ENCODE data around the gene NUCB2. TPM values are rescaled to one million over a fixed set of nuclear protein-coding genes. Genes with fewer than 3 reads are reported as not detected.

Gene NUCB2
- total and polyA plus RNA-seq, 2 of the 8 experiments (the other 6 are each of a cell fraction or from before 2014, with no cell fraction given), result 9.0 to 34.2 TPM

DNA sequence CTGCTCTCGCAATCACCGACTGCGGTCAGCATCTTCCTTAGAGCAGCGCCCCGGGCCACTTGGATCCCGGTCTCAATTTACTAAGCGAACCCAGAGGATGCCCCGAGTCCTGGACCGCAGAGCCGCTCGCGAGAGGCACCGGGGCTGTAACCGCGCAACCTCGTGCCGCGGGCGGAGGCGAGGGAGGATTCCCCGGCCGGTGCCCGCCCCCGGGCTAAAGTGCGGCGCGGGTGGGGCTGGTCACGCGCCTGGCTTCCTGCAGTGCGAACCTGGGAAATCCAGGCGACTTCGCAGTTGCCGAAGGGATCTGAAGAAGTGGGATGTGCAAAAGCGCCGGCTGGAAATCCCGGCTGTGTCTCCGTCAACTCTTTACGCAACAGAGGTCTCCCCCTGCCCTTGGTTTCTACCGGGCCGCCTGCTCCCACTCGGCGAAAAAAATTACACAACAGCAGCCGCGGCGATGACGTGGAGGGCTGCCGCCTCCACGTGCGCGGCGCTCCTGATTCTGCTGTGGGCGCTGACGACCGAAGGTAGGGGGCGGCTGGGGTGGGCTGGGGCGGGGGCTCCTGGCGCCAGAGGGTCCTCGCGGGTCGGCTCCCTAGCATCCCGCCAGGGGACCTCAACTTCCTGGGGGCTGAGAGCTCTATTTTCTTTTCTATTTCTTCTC is 75.1 kb downstream of the NUCB2 start, which contains the start of gene NCR3LG1:
TSS of gene NCR3LG1 (plus strand) at position 291 of the 667 bp plus-strand sequence. CDS start at position 461, 170 bp downstream.
- Histone ChIP-seq H2AK5ac (ENCODE audit: low read depth, low read length) (no peak within 1 kb of the TSS), H3K9me3 (ENCODE audit: insufficient read depth in 2 of 2, low read depth in 1 of 2, low read length in 1 of 2) (no peaks in the 10 kb centered on the region), H3K9ac (replicated peaks in 1 of 4; ENCODE audit: extremely low read depth in 1 of 4, low read depth in 3 of 4, low read length in 3 of 4) (peak within 1 kb of the TSS in 2 of 4 experiments; percentile 25 to 27; a peak in 2 of 7 replicates), H2BK12ac (ENCODE audit: low read depth, low read length) (0 out of 2 replicates have a peak within 1 kb of the TSS, but pooled peaks have one; percentile 27), H3K14ac (ENCODE audit: insufficient read length) (no peak within 1 kb of the TSS), H4K20me1 (replicated peaks in 1 of 2; ENCODE audit: control insufficient read depth in 1 of 2, insufficient read depth in 2 of 2, low read length in 2 of 2) (peaks cover 0 to 2% of the 10 kb centered on the region in 2 experiments), H4K5ac (ENCODE audit: insufficient read length, low read depth, low read length) (no peak within 1 kb of the TSS), H3K79me2 (ENCODE audit: control insufficient read depth in 1 of 2, insufficient read depth in 2 of 2, low read length in 2 of 2) (no peaks in the 10 kb centered on the region), H3K56ac (replicated peaks; ENCODE audit: insufficient read length, low read depth, low read length) (no peak within 1 kb of the TSS), H2BK20ac (ENCODE audit: low read length) (no peak within 1 kb of the TSS), H2AFZ (ENCODE audit: low read length) (no peak within 1 kb of the TSS), H2BK5ac (ENCODE audit: low read depth, low read length) (no peak within 1 kb of the TSS), H3K4me1 (replicated peaks in 1 of 4; ENCODE audit: control insufficient read depth in 3 of 4, insufficient read depth in 4 of 4, low read length in 3 of 4) (peaks cover 0 to 8% (median 4%) of the 10 kb centered on the region in 4 experiments; a peak in 5 of 7 replicates), H3K4me3 (ENCODE audit: extremely low read depth in 1 of 4, insufficient read depth in 2 of 4, low read depth in 3 of 4, low read length in 4 of 4) (peak within 1 kb of the TSS; percentile 32 to 68 (median 43)), H3K79me1 (ENCODE audit: low read depth, low read length) (no peaks in the 10 kb centered on the region), H4K91ac (replicated peaks; ENCODE audit: insufficient read length, low read length) (no peak within 1 kb of the TSS), H4K8ac (ENCODE audit: extremely low read depth, insufficient read depth, low read length) (peak within 1 kb of the TSS; percentile 72; the same call in 1 of the 2 replicates), H3K18ac (ENCODE audit: extremely low read depth, low read length) (peak within 1 kb of the TSS; percentile 38), H2BK120ac (replicated peaks; ENCODE audit: low read depth, low read length) (no peak within 1 kb of the TSS), H3K23ac (ENCODE audit: insufficient read length) (no peak within 1 kb of the TSS), H2BK15ac (ENCODE audit: low read length) (no peak within 1 kb of the TSS), H3K27ac (ENCODE audit: low read depth, low read length) (no peak within 1 kb of the TSS), H3K27me3 (replicated peaks in 1 of 4; ENCODE audit: control insufficient read depth in 3 of 4, extremely low read depth in 1 of 4, insufficient read depth in 3 of 4, low read length in 3 of 4) (peaks cover 29 to 54% (median 44%) of the 10 kb centered on the region in 4 experiments), H3K23me2 (ENCODE audit: low read depth, low read length) (peaks cover 15% of the 10 kb centered on the region; the same call in 1 of the 2 replicates), H3K4me2 (ENCODE audit: insufficient read depth in 1 of 2, low read depth in 2 of 2, low read length in 2 of 2) (peak within 1 kb of the TSS; percentile 83 to 93), H3K4ac (replicated peaks; ENCODE audit: insufficient read length, low read depth, low read length) (no peak within 1 kb of the TSS), H3K36me3 (ENCODE audit: control insufficient read depth in 2 of 4, insufficient read depth in 4 of 4, low read length in 3 of 4) (no peaks in the 10 kb centered on the region)
- WGBS, 2 experiments (ENCODE audit: extremely low coverage in 1 of 2, insufficient coverage in 1 of 2, insufficient read length in 1 of 2, insufficient replicate concordance in 2 of 2, low coverage in 1 of 2, low lambda C conversion rate in 2 of 2, missing lambda C conversion rate in 1 of 2), result 3% methylated on average over 52 of the region's 61 CpGs; no CpG with 5 or more reads in 1 of the 2 experiments
- ChIA-PET CTCF (ENCODE audit: partially characterized antibody) (interaction anchor here (0.5 to 0.7 kb wide), 2 partner anchors 153 to 170 kb away, joined by 3 to 5 read pairs; no protein-coding TSS in a partner anchor), POLR2A (ENCODE audit: partially characterized antibody) (no interaction called here)
- DNase-seq (ENCODE audit: low read depth in 1 of 2, low spot score in 2 of 2) (peak in 1 of 2 experiments; percentile 71), FAIRE-seq (no peak)
- TF ChIP-seq ASH2L (IDR thresholded peaks at IDR 0.05; ENCODE audit: low read length), result peak; percentile 32
- TF ChIP-seq POLR2AphosphoS5 (IDR thresholded peaks at IDR 0.05; ENCODE audit: low read depth, low read length), result no peak
- peak; percentile 78 for TF ChIP-seq MAX (IDR thresholded peaks at IDR 0.05)
- TF ChIP-seq SIRT6 (IDR thresholded peaks at IDR 0.05; ENCODE audit: low read length), result no peak
- TF ChIP-seq BACH1 (IDR thresholded peaks at IDR 0.05; ENCODE audit: low read length), result peak; percentile 37; the same call in 1 of the 2 replicates
- peak; percentile 37; the same call in 1 of the 2 replicates for TF ChIP-seq PHF8 (conservative IDR thresholded peaks at IDR 0.05; ENCODE audit: low read depth, low read length)
- no peak for TF ChIP-seq TCF12 (IDR thresholded peaks at IDR 0.05; ENCODE audit: low read depth, low read length)
- no peak for TF ChIP-seq SAP30 (IDR thresholded peaks at IDR 0.05; ENCODE audit: insufficient read depth, insufficient replicate concordance, low read length)
- TF ChIP-seq SUZ12 (IDR thresholded peaks at IDR 0.05; ENCODE audit: low read length), result peak; percentile 69; the same call in 1 of the 2 replicates
- no peak for TF ChIP-seq TAF7 (optimal IDR thresholded peaks at IDR 0.05; ENCODE audit: borderline replicate concordance, low read depth, low read length)
- TF ChIP-seq GABPA (IDR thresholded peaks at IDR 0.05; ENCODE audit: borderline replicate concordance, insufficient read depth, low read length), result no peak
- peak; percentile 59 for TF ChIP-seq CEBPB (IDR thresholded peaks at IDR 0.05; ENCODE audit: low read depth, low read length)
- no peak for TF ChIP-seq ZNF274 (IDR thresholded peaks at IDR 0.05; ENCODE audit: borderline replicate concordance, extremely low read depth, low read length)

Data from H1 (cell line).